NCI-H1417 (cell line): ENCODE measurements around the gene SMAP1.
"Not testable (repeated sequence)": the region's sequence is repeated elsewhere in the genome, so short reads cannot be mapped to it uniquely, and the experiment has no call there.

Source experiments
- DNase-seq, 3 experiments: peaks; one replicate each; lab custom pipeline; 2025; lab: John Stamatoyannopoulos, UW

SMAP1 gene

DNA sequence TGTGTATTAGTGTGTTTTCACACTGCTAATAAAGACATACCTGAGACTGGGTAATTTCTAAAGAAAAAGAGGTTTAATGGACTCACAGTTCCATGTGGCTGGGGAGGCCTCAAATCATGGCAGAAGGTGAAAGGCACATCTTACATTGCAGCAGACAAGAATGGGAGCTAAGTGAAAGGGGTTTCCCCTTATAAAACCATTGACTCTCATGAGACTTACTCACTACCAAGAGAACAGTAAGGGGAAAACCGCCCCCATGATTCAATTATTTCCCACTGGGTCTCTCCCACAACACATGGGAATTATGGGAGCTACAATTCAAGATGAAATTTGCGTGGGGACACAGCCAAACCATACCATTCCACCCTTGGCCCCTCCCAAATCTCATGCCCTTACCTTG, 73.1 kb downstream of the SMAP1 start:
- DNase-seq = not testable (repeated sequence)

DNA sequence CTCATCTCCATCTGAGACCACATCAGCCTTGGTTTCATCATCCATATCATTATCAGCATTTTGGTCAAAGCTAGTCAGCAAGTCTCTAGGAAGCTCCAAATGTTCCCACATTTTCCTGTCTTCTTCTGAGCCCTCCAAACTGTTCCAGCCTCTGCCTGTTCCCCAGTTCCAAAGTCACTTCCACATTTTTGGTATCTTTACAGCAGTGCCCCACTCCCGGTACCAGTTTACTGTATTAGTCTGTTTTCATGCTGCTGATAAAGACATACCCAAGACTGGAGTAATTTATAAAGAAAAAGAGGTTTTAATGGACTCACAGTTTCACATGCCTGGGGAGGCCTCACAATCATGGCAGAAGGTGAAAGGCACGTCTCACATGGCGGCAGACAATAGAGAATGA, 74.8 kb downstream of the SMAP1 start:
- DNase-seq = not testable (repeated sequence)

GRCh38 chr6:70753870-70754380, 86.2 kb downstream of the SMAP1 start:
- DNase-seq = no peak

DNA sequence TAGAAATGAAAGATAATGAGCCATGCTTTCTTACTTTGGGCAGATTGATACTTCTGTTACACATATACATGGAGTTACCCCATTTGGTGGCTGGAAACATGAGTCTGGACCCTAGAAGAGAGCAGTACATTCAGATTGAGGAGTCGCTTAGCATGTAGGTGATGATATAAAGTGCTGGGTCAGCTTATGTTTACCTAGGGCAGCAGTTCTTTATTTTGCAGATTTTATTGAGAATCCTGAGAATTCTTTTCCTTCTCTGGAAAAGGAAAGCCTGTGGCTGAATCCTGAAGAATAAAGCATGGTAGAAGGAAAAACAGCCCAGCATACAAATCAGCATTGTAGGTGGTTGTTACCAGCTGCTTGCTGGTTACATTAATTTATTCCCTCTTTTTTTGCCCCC, 91.2 kb downstream of the SMAP1 start:
- no peak for DNase-seq

GRCh38 chr6:70763754-70764510, 96.2 kb downstream of the SMAP1 start:
- no peak for DNase-seq

DNA sequence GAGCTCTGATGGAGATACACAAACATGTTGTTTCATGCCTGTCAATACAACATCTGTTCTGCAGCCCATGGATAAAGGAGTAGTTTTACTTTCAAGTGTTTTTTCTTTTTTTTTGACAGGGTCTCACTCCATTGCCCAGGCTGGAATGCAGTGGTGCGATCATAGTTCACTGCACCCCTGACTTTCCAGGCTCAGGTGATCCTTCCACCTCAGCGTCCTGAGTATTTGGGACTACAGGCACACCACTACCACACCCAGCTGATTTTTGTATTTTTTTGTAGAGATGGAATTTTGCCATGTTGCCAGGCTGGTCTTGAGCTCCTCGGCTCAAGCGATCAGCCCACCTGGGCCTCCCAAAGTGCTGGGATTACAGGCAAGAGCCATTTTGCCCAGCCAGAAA, 97.0 kb downstream of the SMAP1 start:
- no peak for DNase-seq

- not testable (repeated sequence) for DNase-seq
These were observed 103.7 kb downstream of the SMAP1 start for GRCh38 chr6:70771351-70771750.

GRCh38 chr6:70779934-70780333, 112.3 kb downstream of the SMAP1 start:
- DNase-seq = no peak

DNA sequence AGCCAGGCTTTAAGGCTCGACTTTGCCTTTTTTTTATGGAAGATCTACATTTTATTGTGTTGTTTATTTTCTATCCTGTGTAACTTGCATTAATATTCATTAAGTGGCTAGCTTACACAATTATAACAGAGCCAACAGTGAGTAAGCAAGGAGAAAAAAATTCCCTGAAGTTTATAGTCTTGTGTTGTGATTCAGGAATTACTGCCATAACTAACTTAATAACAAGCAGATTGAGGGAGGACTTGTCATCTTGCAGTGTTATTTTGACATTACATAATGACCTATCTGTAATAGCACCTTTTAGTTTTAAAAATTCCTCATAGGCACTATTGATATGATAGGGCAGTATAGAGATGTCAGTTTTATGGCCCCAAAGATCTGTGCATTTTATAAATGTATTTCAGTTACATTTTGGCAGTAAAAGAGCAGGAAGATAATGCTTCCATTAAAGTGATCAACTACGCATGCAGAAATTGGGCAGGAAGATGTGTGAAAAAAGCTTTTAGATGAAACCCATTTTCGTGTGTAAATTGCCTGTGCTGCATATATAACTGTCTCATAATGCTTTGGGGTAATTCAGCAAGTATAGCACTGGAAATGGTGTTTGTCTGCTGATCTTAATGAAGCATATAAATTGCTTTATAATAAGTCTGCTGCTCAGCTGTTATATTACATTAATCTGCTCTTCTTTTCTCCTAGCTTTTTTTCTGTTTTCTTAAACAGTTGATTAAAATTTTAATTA, 123.0 kb downstream of the SMAP1 start:
- DNase-seq = peak in 1 of 3 experiments; percentile 5

DNA sequence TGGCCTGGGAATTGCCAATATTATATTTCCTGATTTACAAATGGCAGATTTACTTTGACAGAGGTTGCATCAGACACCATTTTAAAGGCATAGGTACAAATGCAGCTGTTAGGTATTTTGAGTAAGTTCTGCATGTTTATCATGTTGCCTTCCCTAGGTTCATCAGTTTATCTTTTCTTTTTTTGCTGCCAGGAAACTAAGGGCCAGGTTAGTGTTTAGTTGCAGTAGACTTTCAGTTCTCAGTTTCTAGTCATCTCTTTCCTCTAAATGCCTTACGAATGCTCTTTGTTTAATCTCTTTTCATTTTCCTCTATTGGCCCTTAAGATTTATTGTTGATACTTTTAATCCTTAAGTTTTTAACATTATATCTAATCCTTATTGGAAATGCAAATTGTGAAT, 129.9 kb downstream of the SMAP1 start:
- no peak for DNase-seq

GRCh38 chr6:70806086-70806485, 138.4 kb downstream of the SMAP1 start:
- no peak for DNase-seq

DNA sequence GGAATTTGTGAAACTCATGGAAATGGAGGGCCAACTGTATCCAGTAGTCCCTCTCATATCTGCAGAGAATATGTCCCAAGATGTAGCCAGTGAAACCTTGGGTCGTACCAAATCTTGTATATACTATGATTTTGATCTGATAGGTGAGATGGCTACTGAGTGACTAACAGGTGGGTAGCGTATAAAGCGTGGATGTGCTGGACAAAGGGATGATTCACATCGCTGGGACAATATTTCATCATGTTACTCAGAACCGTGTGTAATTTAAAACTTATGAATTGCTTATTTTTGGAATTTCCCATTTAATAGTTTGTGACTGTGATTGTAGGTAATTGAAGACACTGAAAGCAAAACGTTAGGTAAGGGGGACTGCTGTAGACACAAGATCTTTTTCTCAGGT, 144.1 kb downstream of the SMAP1 start:
- no peak for DNase-seq

- no peak for DNase-seq
These were observed 146.2 kb downstream of the SMAP1 start for GRCh38 chr6:70813885-70814284.

DNA sequence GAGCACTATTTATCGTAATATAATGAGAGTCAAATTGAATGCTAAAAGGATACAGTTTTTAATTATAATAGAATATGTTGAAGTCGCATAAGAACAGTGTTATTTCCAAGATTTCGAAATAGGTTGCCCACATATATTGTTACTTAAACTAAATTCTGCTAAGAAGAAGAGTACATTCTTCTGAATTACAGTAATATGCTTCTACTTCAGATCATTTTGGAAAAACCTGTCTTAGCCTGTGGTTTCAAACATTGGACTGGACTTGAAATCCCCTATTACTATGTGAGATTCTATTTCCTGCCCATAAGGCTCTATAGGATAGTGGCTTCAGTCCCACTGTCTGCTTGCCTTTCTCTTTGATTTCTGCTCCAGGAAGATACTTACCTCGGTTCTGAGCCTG, 152.0 kb downstream of the SMAP1 start:
- no peak for DNase-seq

GRCh38 chr6:70820778-70821177, 153.1 kb downstream of the SMAP1 start:
- DNase-seq = no peak

DNA sequence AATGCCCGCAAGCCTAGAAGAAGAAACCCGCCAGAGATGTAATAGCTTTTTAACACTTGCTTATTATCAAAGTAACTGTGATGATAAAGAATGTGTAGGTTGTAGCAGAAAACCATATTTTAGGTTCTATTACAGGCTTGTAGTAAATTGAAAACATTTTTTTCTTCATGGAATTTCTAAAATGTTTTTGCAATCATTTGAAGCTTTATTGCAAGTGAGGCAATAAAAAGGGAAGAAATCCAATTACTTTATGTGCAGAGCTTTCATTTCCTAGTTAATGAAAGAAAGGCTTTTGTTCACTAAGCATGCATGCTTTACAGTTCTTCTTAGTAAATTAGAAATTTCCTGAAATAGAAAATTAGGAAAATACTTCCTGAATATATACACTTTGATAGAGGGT, 154.1 kb downstream of the SMAP1 start:
- no peak for DNase-seq

DNA sequence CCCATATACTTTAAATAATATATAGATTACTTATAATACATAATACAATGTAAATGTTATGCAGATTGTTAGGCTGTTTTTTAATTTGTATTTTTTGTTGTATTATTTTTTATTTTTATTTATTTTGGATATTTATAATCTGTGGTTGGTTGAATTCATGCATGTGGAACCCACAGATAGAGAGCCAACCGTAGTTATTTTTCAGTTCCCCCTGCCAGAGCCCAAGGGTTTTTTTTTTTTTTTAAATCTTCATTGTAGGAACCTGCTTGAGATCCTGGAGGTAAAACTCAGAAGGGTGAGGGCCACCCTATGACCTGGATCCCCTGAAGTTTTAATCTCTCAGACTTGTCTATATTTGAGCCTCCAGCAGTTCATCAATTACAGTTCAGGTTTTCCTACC, 156.0 kb downstream of the SMAP1 start:
- DNase-seq = no peak

DNA sequence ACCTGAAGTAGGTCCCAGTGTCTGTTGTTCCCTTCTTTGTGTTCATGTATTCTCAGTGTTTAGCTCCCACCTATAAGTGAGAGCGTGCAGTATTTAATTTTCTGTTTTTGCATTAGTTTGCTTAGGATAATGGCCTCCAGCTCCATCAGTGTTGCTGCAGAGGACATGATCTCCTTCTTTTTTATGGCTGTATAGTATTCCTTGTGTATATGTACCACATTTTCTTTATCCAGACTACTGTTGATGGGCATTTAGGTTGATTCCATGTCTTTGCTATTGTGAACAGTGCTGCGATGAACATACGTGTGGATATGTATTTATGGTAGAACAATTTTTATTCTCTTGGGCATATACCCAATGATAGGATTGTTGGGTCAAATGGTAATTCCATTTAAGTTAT, 163.7 kb downstream of the SMAP1 start:
- no peak for DNase-seq

DNA sequence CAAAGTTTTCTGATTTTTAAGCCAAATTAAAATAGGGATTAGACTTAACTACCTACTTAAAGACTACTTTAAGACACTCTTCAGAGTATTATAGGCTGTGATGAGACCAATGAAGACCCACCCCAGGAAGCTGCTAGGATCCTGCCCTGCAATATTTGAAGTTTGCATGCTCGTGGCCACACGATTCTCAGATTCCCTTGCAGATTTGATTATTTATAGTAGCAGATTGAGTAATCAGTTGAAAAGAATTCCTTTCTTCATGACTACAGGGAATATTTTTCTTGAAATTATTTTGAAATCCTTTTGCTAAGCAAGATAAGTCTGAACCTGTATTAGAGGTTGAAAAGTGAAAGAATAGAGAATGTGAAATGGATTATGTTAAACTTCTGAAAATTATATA, 166.8 kb downstream of the SMAP1 start:
- no peak for DNase-seq

- peak in 1 of 3 experiments; percentile 80 for DNase-seq
These were observed 171.2 kb downstream of the SMAP1 start for GRCh38 chr6:70838907-70839285.

- DNase-seq = peak in 1 of 3 experiments; percentile 32
These were observed 171.9 kb downstream of the SMAP1 start for GRCh38 chr6:70839286-70840266.

DNA sequence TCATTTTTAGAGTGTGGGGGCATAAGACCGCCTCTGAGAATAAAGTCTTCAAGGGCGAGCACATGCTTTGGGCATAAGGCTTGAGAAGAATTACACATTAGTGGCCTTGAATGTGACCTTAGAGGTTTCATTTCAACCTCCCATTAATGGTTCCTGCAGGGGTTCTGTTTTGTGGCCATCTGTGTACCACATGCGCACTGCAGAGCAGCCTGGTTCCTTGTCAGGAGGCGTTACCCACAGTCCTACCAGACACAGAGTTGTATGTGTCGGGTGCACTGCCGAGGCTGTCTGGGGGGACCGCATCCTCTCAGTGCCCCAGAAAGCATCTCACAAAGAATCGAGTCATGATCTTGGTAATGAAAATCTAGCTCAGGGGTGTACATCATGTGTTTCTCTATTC, 173.4 kb downstream of the SMAP1 start:
- no peak for DNase-seq
